Measurements from ENCODE around the gene IPO8.

DNA sequence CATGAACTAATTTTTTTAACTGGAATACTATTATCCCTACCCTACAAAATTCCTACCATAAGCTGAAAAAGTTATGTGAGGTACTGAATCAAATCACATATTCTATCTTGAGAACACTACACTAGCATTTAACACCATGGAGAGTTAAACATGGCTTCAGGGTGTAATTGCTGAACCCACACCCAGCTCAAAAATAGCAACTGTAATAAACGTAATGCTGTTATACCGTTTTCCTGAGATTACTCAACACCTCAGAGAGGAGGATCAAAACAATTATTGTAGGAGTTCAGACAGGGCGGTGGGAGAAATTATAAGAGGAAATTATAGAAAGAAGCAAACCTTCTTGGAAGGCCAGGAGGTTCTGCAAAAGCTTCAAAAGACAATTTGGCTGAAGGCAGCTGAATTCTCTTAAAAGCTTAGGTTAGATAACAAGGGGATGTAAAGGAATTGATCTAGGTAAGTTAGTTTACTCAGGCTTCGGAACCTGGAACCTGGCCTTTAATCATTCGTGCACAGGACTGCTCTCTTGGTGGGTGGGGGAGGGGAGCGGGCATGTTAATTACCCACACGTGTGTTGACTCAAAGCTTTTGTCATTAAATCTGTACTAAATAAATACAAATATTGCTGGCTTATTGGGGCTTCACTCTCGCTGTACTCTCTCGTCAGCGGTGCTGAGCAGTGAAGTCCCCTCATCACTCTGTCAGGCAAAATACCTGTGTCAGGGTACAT, 12.1 kb upstream of the IPO8 start:
- TF ChIP-seq L3MBTL2 (conservative IDR thresholded peaks at IDR 0.05) (no peak), TARDBP (IDR thresholded peaks at IDR 0.05) (no peak), FOXA1 (IDR thresholded peaks at IDR 0.05) (no peak), ARNT (IDR thresholded peaks at IDR 0.05) (no peak), FOXK2 (IDR thresholded peaks at IDR 0.05) (no peak), FOXM1 (IDR thresholded peaks at IDR 0.05; ENCODE audit: borderline replicate concordance) (no peak), SUZ12 (IDR thresholded peaks at IDR 0.05) (no peak), HDGF (IDR thresholded peaks at IDR 0.05; ENCODE audit: borderline replicate concordance) (no peak)
- TF ChIP-seq, protein P1, sequence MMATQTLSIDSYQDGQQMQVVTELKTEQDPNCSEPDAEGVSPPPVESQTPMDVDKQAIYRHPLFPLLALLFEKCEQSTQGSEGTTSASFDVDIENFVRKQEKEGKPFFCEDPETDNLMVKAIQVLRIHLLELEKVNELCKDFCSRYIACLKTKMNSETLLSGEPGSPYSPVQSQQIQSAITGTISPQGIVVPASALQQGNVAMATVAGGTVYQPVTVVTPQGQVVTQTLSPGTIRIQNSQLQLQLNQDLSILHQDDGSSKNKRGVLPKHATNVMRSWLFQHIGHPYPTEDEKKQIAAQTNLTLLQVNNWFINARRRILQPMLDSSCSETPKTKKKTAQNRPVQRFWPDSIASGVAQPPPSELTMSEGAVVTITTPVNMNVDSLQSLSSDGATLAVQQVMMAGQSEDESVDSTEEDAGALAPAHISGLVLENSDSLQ (IDR thresholded peaks at IDR 0.05): no peak
